Nasal cavity respiratory epithelium epithelial cell of viscerocranial mucosa (primary cell): ENCODE data around the gene OR4A16. TPM values are rescaled to one million over a fixed set of nuclear protein-coding genes. Genes with fewer than 3 reads are reported as not detected.

Experiments
- total RNA-seq: library from RNA; depleted of rRNA; stranded (reverse); fragments of >200 nt; gene quantifications from 2 replicates; pipeline ENCODE4 v1.2.3, GENCODE V29; 2014

The OR4A16 gene, protein sequence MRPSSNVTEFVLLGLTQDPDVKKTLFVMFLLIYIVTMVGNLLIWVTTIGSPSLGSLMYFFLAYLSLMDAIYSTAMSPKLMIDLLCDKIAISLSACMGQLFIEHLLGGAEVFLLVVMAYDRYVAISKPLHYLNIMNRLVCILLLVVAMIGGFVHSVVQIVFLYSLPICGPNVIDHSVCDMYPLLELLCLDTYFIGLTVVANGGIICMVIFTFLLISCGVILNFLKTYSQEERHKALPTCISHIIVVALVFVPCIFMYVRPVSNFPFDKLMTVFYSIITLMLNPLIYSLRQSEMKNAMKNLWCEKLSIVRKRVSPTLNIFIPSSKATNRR
- not detected in 2 replicates for total RNA-seq

DNA sequence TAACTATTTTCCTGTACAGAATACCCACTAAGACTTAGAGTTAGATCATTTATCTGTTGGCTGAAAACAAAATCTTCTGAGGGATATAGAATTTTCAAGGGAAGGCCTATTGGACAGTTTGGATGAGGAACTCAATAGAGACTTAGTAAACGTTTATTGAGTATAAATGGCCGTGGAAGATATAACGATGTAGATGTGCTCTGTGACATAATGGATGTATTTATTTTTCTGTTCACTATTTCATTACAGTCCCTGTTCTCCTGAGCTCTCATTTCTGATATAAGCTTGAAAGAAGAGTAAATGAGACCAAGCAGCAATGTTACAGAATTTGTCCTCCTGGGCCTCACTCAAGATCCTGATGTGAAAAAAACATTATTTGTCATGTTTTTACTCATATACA, at the start of gene OR4A16:
Gene OR4A16, plus strand, starts transcription at position 301 of the 400 bp plus-strand sequence. Its CDS starts 0 bp downstream, at position 301.

DNA sequence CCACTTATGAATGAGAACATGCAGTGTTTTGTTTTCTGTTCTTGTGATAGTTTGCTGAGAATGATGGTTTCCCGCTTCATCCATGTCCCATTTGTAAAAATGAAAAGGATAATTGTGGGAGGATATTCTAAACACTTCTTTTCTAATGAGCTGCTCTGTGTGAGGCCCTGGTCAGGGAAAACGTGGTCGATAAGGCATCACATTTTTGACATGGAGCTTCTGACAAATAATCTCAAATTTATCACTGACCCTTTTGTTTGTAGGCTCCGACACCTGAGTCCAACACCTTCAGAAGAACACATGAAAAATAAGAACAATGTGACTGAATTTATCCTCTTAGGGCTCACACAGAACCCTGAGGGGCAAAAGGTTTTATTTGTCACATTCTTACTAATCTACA, 24.7 kb downstream of the OR4A16 start, which contains the start of gene OR4A15:
Gene OR4A15, plus strand, starts transcription at position 301 of the 400 bp plus-strand sequence. Its CDS starts 0 bp downstream, at position 301.

Other genes with a start within 250 kb of the OR4A16 start
- gene TRIM48, start 81.0 kb upstream of the OR4A16 start, total RNA-seq, result not detected in 2 replicates
- not detected in 2 replicates for gene OR4A15, start 24.8 kb downstream of the OR4A16 start, total RNA-seq
- not detected in 2 replicates for gene OR4C15, start 211.3 kb downstream of the OR4A16 start, total RNA-seq
- gene OR4C16, start 228.9 kb downstream of the OR4A16 start, total RNA-seq, result not detected in 2 replicates